H1 (cell line): Measurements from ENCODE around the gene TEX35. TPM values are rescaled to one million over a fixed set of nuclear protein-coding genes. Genes with fewer than 3 reads are reported as not detected.

ENCODE experiments used
- CTCF ChIA-PET: fragments of 300-600 bp; sonication (Branson Sonifier 250); formaldehyde crosslinking; loops from one replicate; lab custom pipeline; 2021; ENCODE audit not compliant: partially characterized antibody; lab: Charles Lee
- POLR2A ChIA-PET: fragments of 300-600 bp; sonication (Branson Sonifier 250); formaldehyde crosslinking; loops from one replicate; lab custom pipeline; 2021; ENCODE audit warnings: inconsistent platforms; ENCODE audit not compliant: partially characterized antibody; lab: Charles Lee
- DNase-seq, 2 experiments: peaks; one replicate each; pipeline versions ENCODE4 v3.0.0 to v3.0.0-alpha.2; 2010 to 2022; ENCODE audit warnings: low spot score in 2 of 2, low read depth in 1 of 2, mixed read lengths in 1 of 2
- FAIRE-seq: peaks from 2 replicates; lab custom pipeline; 2011; peaks lifted over from hg19 to GRCh38; lab: Jason Lieb, UNC
- H2AFZ ChIP-seq: 2 replicates; pipeline ENCODE4 v1.8.1; 2012; ENCODE audit warnings: low read length, inconsistent platforms
- H2AK5ac ChIP-seq: 2 replicates; pipeline ENCODE4 v1.6.1; 2013; ENCODE audit warnings: low read depth, low read length
- H2BK120ac ChIP-seq: replicated peaks from 2 replicates; pipeline ENCODE3; 2013; ENCODE audit warnings: low read depth, low read length, inconsistent platforms
- H2BK12ac ChIP-seq: 2 replicates; pipeline ENCODE4 v1.6.1; 2013; ENCODE audit warnings: low read depth, low read length
- H2BK15ac ChIP-seq: 2 replicates; pipeline ENCODE4 v1.6.1; 2013; ENCODE audit warnings: low read length
- H2BK20ac ChIP-seq: 2 replicates; pipeline ENCODE4 v1.6.1; 2013; ENCODE audit warnings: low read length
- H2BK5ac ChIP-seq: 2 replicates; pipeline ENCODE4 v1.6.1; 2013; ENCODE audit warnings: low read depth, low read length
- H3K14ac ChIP-seq: 2 replicates; pipeline ENCODE4 v1.6.1; 2013; ENCODE audit warnings: inconsistent platforms; ENCODE audit not compliant: insufficient read length
- H3K18ac ChIP-seq: 2 replicates; pipeline ENCODE4 v1.6.1; 2013; ENCODE audit warnings: low read length; ENCODE audit errors: extremely low read depth
- H3K23ac ChIP-seq: 2 replicates; pipeline ENCODE4 v1.6.1; 2013; ENCODE audit warnings: inconsistent platforms; ENCODE audit not compliant: insufficient read length
- H3K23me2 ChIP-seq: 2 replicates; pipeline ENCODE4 v1.6.1; 2013; ENCODE audit warnings: low read depth, low read length
- H3K27ac ChIP-seq: 2 replicates; pipeline ENCODE4 v1.6.1; 2011; ENCODE audit warnings: low read depth, low read length, inconsistent platforms
- H3K27me3 ChIP-seq, 4 experiments: replicated peaks in 1 of 4; 1 replicate in 1 of 4; 2 replicates in 3 of 4; pipeline versions ENCODE4 v1.6.1 to v1.8.1; 2011 to 2013; ENCODE audit warnings: low read length in 3 of 4, mild to moderate bottlenecking in 3 of 4, inconsistent platforms in 2 of 4, mixed read lengths in 2 of 4, moderate library complexity in 1 of 4; ENCODE audit not compliant: control insufficient read depth in 3 of 4, insufficient read depth in 3 of 4; ENCODE audit errors: extremely low read depth in 1 of 4
- H3K36me3 ChIP-seq, 4 experiments: 2 replicates each; pipeline versions ENCODE4 v1.6.1 to v1.8.1; 2011 to 2013; ENCODE audit warnings: mild to moderate bottlenecking in 4 of 4, low read length in 3 of 4, moderate library complexity in 2 of 4, control low read depth in 1 of 4, inconsistent platforms in 1 of 4; ENCODE audit not compliant: insufficient read depth in 4 of 4, control insufficient read depth in 2 of 4
- H3K4ac ChIP-seq: replicated peaks from 2 replicates; pipeline ENCODE3; 2013; ENCODE audit warnings: low read length, low read depth, mixed read lengths, inconsistent platforms; ENCODE audit not compliant: insufficient read length
- H3K4me1 ChIP-seq, 4 experiments: replicated peaks in 1 of 4; 1 replicate in 1 of 4; 2 replicates in 3 of 4; pipeline versions ENCODE4 v1.6.1 to v1.8.1; 2011 to 2013; ENCODE audit warnings: low read length in 3 of 4, inconsistent platforms in 2 of 4, mixed read lengths in 1 of 4; ENCODE audit not compliant: insufficient read depth in 4 of 4, control insufficient read depth in 3 of 4
- H3K4me2 ChIP-seq, 2 experiments: 2 replicates each; pipeline versions ENCODE4 v1.6.1 to v1.8.1; 2011 to 2013; ENCODE audit warnings: low read depth in 2 of 2, low read length in 2 of 2, control low read depth in 1 of 2, inconsistent platforms in 1 of 2, mild to moderate bottlenecking in 1 of 2; ENCODE audit not compliant: insufficient read depth in 1 of 2
- H3K4me3 ChIP-seq, 4 experiments: fragments of 200-600, 300-600 bp in 1 of 4; sonication (generic), shearing (Covaris generic), sonication (Bioruptor Twin) in 1 of 4; 2 replicates each; pipeline versions ENCODE4 v1.5.1 to v1.8.1; 2011 to 2016; ENCODE audit warnings: low read length in 4 of 4, low read depth in 3 of 4, control low read depth in 2 of 4, inconsistent platforms in 2 of 4, mild to moderate bottlenecking in 2 of 4, mixed read lengths in 1 of 4, moderate library complexity in 1 of 4; ENCODE audit not compliant: insufficient read depth in 2 of 4; ENCODE audit errors: extremely low read depth in 1 of 4
- H3K56ac ChIP-seq: replicated peaks from 2 replicates; pipeline ENCODE3; 2013; ENCODE audit warnings: low read depth, mild to moderate bottlenecking, mixed read lengths, low read length, inconsistent platforms; ENCODE audit not compliant: insufficient read length
- H3K79me1 ChIP-seq: 2 replicates; pipeline ENCODE4 v1.6.1; 2013; ENCODE audit warnings: low read depth, low read length, control low read depth
- H3K79me2 ChIP-seq, 2 experiments: 2 replicates each; pipeline versions ENCODE4 v1.6.1 to v1.8.1; 2012 to 2013; ENCODE audit warnings: low read length in 2 of 2, mild to moderate bottlenecking in 2 of 2, inconsistent platforms in 1 of 2; ENCODE audit not compliant: insufficient read depth in 2 of 2, control insufficient read depth in 1 of 2
- H3K9ac ChIP-seq, 4 experiments: replicated peaks in 1 of 4; 1 replicate in 1 of 4; 2 replicates in 3 of 4; pipeline versions ENCODE4 v1.6.1 to v1.8.1; 2011 to 2013; ENCODE audit warnings: low read depth in 3 of 4, low read length in 3 of 4, control low read depth in 2 of 4, mild to moderate bottlenecking in 2 of 4, moderate library complexity in 2 of 4, inconsistent platforms in 1 of 4; ENCODE audit errors: extremely low read depth in 1 of 4
- H3K9me3 ChIP-seq, 2 experiments: 2 replicates each; pipeline versions ENCODE4 v1.6.1 to v1.8.1; 2012 to 2013; ENCODE audit warnings: mild to moderate bottlenecking in 2 of 2, moderate library complexity in 2 of 2, control low read depth in 1 of 2, inconsistent platforms in 1 of 2, low read depth in 1 of 2, low read length in 1 of 2, mixed read lengths in 1 of 2; ENCODE audit not compliant: insufficient read depth in 2 of 2
- H4K20me1 ChIP-seq, 2 experiments: replicated peaks in 1 of 2; 2 replicates each; pipeline versions ENCODE3 to v1.8.1; 2011 to 2013; ENCODE audit warnings: inconsistent platforms in 2 of 2, low read length in 2 of 2, mild to moderate bottlenecking in 1 of 2; ENCODE audit not compliant: insufficient read depth in 2 of 2, control insufficient read depth in 1 of 2
- H4K5ac ChIP-seq: 2 replicates; pipeline ENCODE4 v1.6.1; 2013; ENCODE audit warnings: low read length, low read depth, mixed read lengths, inconsistent platforms; ENCODE audit not compliant: insufficient read length
- H4K8ac ChIP-seq: 2 replicates; pipeline ENCODE4 v1.8.0; 2013; ENCODE audit warnings: mild to moderate bottlenecking, moderate library complexity, low read length, inconsistent platforms; ENCODE audit not compliant: insufficient read depth; ENCODE audit errors: extremely low read depth
- H4K91ac ChIP-seq: replicated peaks from 2 replicates; pipeline ENCODE3; 2013; ENCODE audit warnings: low read length, mixed read lengths, inconsistent platforms; ENCODE audit not compliant: insufficient read length
- CHD2 ChIP-seq: IDR thresholded peaks from 2 replicates; pipeline ENCODE4 v1.6.1; 2012; ENCODE audit warnings: low read length, improper control_type of control experiment
- E2F6 ChIP-seq: IDR thresholded peaks from 2 replicates; pipeline ENCODE4 v1.6.1; 2012; ENCODE audit warnings: inconsistent platforms
- FOSL1 ChIP-seq: IDR thresholded peaks from 2 replicates; pipeline ENCODE4 v1.6.1; 2011; ENCODE audit warnings: mild to moderate bottlenecking, low read depth, low read length, moderate library complexity; ENCODE audit not compliant: insufficient read depth
- MAX ChIP-seq: IDR thresholded peaks from 2 replicates; pipeline ENCODE4 v1.6.1; 2012; ENCODE audit warnings: inconsistent platforms
- USF2 ChIP-seq: IDR thresholded peaks from 2 replicates; pipeline ENCODE4 v1.6.1; 2011; ENCODE audit warnings: low read length, improper control_type of control experiment
- WGBS, 2 experiments: shearing (Covaris generic) in 1 of 2; methylation state at CpG; one replicate each; pipeline versions ENCODE4 v1.1.6 to v1.1.7; 2013 to 2015; ENCODE audit warnings: low lambda C conversion rate in 2 of 2, mixed read lengths in 2 of 2, inconsistent platforms in 1 of 2, low coverage in 1 of 2, missing lambda C conversion rate in 1 of 2; ENCODE audit not compliant: insufficient replicate concordance in 2 of 2, insufficient coverage in 1 of 2, insufficient read length in 1 of 2; ENCODE audit errors: extremely low coverage in 1 of 2, missing lambda C conversion rate in 1 of 2; 5-methylcytosine and 5-hydroxymethylcytosine counted together
- polyA plus RNA-seq, 7 experiments: library from polyadenylated mRNA; depleted of rRNA in 3 of 7; stranded (reverse) in 5 of 7; unstranded in 2 of 7; fragments of >200 nt in 5 of 7; fragments of 200-250 nt in 2 of 7; gene quantifications; 1 replicate in 5 of 7; 2 replicates in 1 of 7; 4 replicates in 1 of 7; pipeline versions ENCODE4 v1.2.1 to v1.2.3, GENCODE V29; 2011 to 2013; ENCODE audit warnings: missing spikeins in 2 of 7, mixed read lengths in 2 of 7
- total RNA-seq: library from RNA; stranded (reverse); fragmentation: NEBNext Ultra II Directional; extraction: Animal tissue kit (Norgen Biotek cat#: 25700); gene quantifications from 2 replicates; pipeline ENCODE4 v1.2.1, GENCODE V29; 2021

The TEX35 gene
- total and polyA plus RNA-seq, 2 of the 8 experiments (the other 6 are each of a cell fraction or from before 2014, with no cell fraction given), result 0.03 TPM; not detected in 1

GRCh38 chr1:178536329-178536728 lies 23.4 kb downstream of the TEX35 start:
- H3K4ac ChIP-seq, result no peak overlapping the region
- no peak overlapping the region for H3K14ac ChIP-seq
- TF ChIP-seq FOSL1 (no peak), USF2 (no peak), E2F6 (no peak), CHD2 (no peak), MAX (no peak)
- no peaks in the 10 kb centered on the region for H3K23me2 ChIP-seq
- peaks cover 0 to 4% (median under 1%) of the 10 kb centered on the region in 4 experiments; a peak in 1 of 7 replicates for H3K4me1 ChIP-seq
- no peaks in the 10 kb centered on the region for H3K79me1 ChIP-seq
- no peak overlapping the region for H4K8ac ChIP-seq
- no peak overlapping the region for H2BK120ac ChIP-seq
- no peak overlapping the region for H2BK15ac ChIP-seq
- no peak overlapping the region for H3K4me3 ChIP-seq
- H4K5ac ChIP-seq, result no peak overlapping the region
- no peak overlapping the region for H3K9ac ChIP-seq
- H2BK5ac ChIP-seq, result no peak overlapping the region
- 89% methylated on average over 5 of the region's 5 CpGs; no CpG with 5 or more reads in 1 of the 2 experiments for WGBS, 2 experiments
- ChIA-PET CTCF (interaction anchor here (0.6 to 9.1 kb wide), 6 partner anchors 6 to 466 kb away, joined by 3 to 92 read pairs (median 17); no protein-coding TSS in a partner anchor), POLR2A (no interaction called here)
- DNase-seq, result no peak
- H3K23ac ChIP-seq, result no peak overlapping the region
- no peaks in the 10 kb centered on the region; a peak in 1 of 7 replicates for H3K27me3 ChIP-seq
- no peak overlapping the region for H2AK5ac ChIP-seq
- no peak overlapping the region for H4K91ac ChIP-seq
- FAIRE-seq, result no peak
- no peak overlapping the region for H3K56ac ChIP-seq
- H2BK12ac ChIP-seq, result no peak overlapping the region
- no peaks in the 10 kb centered on the region for H3K79me2 ChIP-seq
- no peak overlapping the region for H3K4me2 ChIP-seq
- H2AFZ ChIP-seq, result no peak overlapping the region
- H3K18ac ChIP-seq, result no peak overlapping the region
- H3K27ac ChIP-seq, result no peak overlapping the region
- H2BK20ac ChIP-seq, result no peak overlapping the region
- H4K20me1 ChIP-seq, result no peaks in the 10 kb centered on the region
- no peaks in the 10 kb centered on the region for H3K36me3 ChIP-seq
- no peaks in the 10 kb centered on the region for H3K9me3 ChIP-seq
